ENCODE measurements around the gene ZNRF1. TPM values are rescaled to one million over a fixed set of nuclear protein-coding genes. Genes with fewer than 3 reads are reported as not detected.

The ZNRF1 gene
- total and polyA plus RNA-seq, 2 of the 13 experiments (the other 11 are each of a cell fraction or from before 2014, with no cell fraction given), result 43.9 to 58.7 TPM

DNA sequence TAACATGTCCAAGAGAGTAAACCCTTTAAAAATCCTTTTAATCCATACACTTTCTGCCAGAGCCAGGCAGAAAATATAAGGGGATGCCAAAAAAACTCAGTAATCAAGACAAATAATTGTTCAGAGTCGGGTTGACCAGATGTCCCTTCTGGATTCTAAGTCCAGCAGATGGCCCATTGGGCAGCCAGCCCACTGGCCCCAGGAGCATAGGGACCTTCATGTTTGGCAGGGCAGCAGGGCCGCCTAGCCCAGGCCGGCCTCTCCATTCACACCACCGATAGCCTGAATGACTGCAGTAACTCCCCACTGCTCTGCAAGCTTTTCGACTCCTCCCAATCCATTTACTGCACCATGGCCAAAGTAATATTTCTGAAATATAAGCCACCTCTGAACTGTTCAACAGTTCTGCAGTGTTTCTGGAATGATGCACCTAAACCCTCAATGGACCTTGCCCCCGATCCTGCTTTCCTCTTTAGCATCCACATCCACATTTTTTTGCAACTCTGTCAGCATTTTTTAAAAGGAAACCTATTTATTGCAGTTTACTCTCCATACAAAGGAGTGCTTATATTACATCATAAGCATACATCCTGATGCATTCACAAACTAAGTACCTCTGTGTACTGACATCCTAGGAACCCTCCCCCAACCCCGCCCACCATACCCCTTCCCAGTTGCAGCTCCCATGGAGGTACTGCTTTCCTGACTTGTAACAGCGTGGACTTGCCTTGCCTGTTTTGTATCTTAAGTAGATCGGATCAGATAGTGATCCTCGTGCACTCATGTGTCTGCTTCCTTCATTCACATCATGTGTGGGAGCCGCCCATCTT is 71.4 kb downstream of the ZNRF1 start (continued):
- TF ChIP-seq, protein P1, sequence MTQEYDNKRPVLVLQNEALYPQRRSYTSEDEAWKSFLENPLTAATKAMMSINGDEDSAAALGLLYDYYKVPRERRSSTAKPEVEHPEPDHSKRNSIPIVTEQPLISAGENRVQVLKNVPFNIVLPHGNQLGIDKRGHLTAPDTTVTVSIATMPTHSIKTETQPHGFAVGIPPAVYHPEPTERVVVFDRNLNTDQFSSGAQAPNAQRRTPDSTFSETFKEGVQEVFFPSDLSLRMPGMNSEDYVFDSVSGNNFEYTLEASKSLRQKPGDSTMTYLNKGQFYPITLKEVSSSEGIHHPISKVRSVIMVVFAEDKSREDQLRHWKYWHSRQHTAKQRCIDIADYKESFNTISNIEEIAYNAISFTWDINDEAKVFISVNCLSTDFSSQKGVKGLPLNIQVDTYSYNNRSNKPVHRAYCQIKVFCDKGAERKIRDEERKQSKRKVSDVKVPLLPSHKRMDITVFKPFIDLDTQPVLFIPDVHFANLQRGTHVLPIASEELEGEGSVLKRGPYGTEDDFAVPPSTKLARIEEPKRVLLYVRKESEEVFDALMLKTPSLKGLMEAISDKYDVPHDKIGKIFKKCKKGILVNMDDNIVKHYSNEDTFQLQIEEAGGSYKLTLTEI (CRISPR knock-in tag; conservative IDR thresholded peaks at IDR 0.05), result no peak
- 0 out of 2 replicates have a peak, but pooled peaks have one; percentile 53 for TF ChIP-seq ZNF264 (CRISPR knock-in tag; IDR thresholded peaks at IDR 0.05)
- peak; percentile 30; the same call in 1 of the 2 replicates for TF ChIP-seq NR2C2 (CRISPR knock-in tag; IDR thresholded peaks at IDR 0.05; ENCODE audit: borderline replicate concordance)
- peak; percentile 59; the same call in 1 of the 2 replicates for TF ChIP-seq ZNF12 (CRISPR knock-in tag; IDR thresholded peaks at IDR 0.05)
- 0 out of 2 replicates have a peak, but pooled peaks have one; percentile 24 for TF ChIP-seq KMT2B (CRISPR knock-in tag; IDR thresholded peaks at IDR 0.05)
- no peak for TF ChIP-seq ZNF547 (CRISPR knock-in tag; IDR thresholded peaks at IDR 0.05)
- TF ChIP-seq ZNF441 (CRISPR knock-in tag; IDR thresholded peaks at IDR 0.05; ENCODE audit: borderline replicate concordance), result no peak
- TF ChIP-seq ZNF280D (CRISPR knock-in tag; IDR thresholded peaks at IDR 0.05), result no peak
- TF ChIP-seq, protein P2, sequence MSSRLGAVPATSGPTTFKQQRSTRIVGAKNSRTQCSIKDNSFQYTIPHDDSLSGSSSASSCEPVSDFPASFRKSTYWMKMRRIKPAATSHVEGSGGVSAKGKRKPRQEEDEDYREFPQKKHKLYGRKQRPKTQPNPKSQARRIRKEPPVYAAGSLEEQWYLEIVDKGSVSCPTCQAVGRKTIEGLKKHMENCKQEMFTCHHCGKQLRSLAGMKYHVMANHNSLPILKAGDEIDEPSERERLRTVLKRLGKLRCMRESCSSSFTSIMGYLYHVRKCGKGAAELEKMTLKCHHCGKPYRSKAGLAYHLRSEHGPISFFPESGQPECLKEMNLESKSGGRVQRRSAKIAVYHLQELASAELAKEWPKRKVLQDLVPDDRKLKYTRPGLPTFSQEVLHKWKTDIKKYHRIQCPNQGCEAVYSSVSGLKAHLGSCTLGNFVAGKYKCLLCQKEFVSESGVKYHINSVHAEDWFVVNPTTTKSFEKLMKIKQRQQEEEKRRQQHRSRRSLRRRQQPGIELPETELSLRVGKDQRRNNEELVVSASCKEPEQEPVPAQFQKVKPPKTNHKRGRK (CRISPR knock-in tag; IDR thresholded peaks at IDR 0.05), result no peak
- TF ChIP-seq ZNF598 (CRISPR knock-in tag; IDR thresholded peaks at IDR 0.05; ENCODE audit: borderline replicate concordance), result no peak
- TF ChIP-seq REL (CRISPR knock-in tag; conservative IDR thresholded peaks at IDR 0.05), result no peak
- no peak for TF ChIP-seq ARNTL (CRISPR knock-in tag; IDR thresholded peaks at IDR 0.05)
- TF ChIP-seq ZNF607 (CRISPR knock-in tag; IDR thresholded peaks at IDR 0.05; ENCODE audit: borderline replicate concordance), result no peak
- TF ChIP-seq HMG20B (CRISPR knock-in tag; conservative IDR thresholded peaks at IDR 0.05), result 0 out of 2 replicates have a peak, but pooled peaks have one; percentile 53
- TF ChIP-seq RERE (CRISPR knock-in tag; IDR thresholded peaks at IDR 0.05; ENCODE audit: low read depth), result no peak
- TF ChIP-seq ZNF678 (CRISPR knock-in tag; IDR thresholded peaks at IDR 0.05), result no peak

Data from HepG2 (cell line).